HCT116 (cell line): ENCODE data around the gene GLI3.

Experiments used
- POLR2A ChIP-seq: IDR thresholded peaks from 2 replicates; pipeline ENCODE4 v1.7.0; 2011; ENCODE audit warnings: borderline replicate concordance; ENCODE audit not compliant: insufficient read depth, insufficient read length; ENCODE audit errors: extremely low read depth
- TF ChIP-seq, protein P1 (sequence below): IDR thresholded peaks from 2 replicates; pipeline ENCODE4 v1.6.1; 2012; ENCODE audit warnings: low read depth
- TF ChIP-seq, protein P2 (sequence below), 3 experiments: fragments of 200-600 bp in 1 of 3; sonication (generic) in 1 of 3; IDR thresholded peaks in 2 of 3; conservative IDR thresholded peaks in 1 of 3; 2 replicates each; pipeline ENCODE4 v1.5.1; 2012 to 2017; ENCODE audit warnings: low read depth in 2 of 3, low read length in 2 of 3, antibody characterized with exemption in 1 of 3, borderline replicate concordance in 1 of 3, control low read depth in 1 of 3, mild to moderate bottlenecking in 1 of 3, mixed read lengths in 1 of 3, mixed run types in 1 of 3, moderate library complexity in 1 of 3; ENCODE audit not compliant: insufficient read depth in 1 of 3

DNA sequence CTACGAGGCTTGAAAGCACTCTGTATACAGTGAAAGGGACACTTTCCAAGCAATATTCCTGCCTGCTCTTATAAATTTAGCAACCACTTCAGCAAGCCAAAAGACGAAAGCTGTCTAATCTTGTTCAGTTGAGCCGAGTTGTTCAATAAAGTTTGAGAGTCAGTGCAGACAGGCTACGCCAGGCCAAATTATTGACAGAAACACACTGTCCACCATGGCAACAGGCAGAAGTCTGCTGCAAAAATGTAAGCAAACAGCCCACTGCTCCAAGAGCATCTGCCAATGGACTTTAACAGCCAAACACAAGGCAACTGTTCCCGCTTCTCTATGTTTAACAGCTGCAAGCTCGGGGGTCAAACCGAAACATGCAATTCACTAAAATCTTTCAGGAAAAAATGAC, 85.7 kb downstream of the GLI3 start:
- TF ChIP-seq, protein P1, sequence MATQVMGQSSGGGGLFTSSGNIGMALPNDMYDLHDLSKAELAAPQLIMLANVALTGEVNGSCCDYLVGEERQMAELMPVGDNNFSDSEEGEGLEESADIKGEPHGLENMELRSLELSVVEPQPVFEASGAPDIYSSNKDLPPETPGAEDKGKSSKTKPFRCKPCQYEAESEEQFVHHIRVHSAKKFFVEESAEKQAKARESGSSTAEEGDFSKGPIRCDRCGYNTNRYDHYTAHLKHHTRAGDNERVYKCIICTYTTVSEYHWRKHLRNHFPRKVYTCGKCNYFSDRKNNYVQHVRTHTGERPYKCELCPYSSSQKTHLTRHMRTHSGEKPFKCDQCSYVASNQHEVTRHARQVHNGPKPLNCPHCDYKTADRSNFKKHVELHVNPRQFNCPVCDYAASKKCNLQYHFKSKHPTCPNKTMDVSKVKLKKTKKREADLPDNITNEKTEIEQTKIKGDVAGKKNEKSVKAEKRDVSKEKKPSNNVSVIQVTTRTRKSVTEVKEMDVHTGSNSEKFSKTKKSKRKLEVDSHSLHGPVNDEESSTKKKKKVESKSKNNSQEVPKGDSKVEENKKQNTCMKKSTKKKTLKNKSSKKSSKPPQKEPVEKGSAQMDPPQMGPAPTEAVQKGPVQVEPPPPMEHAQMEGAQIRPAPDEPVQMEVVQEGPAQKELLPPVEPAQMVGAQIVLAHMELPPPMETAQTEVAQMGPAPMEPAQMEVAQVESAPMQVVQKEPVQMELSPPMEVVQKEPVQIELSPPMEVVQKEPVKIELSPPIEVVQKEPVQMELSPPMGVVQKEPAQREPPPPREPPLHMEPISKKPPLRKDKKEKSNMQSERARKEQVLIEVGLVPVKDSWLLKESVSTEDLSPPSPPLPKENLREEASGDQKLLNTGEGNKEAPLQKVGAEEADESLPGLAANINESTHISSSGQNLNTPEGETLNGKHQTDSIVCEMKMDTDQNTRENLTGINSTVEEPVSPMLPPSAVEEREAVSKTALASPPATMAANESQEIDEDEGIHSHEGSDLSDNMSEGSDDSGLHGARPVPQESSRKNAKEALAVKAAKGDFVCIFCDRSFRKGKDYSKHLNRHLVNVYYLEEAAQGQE, result no peak
- TF ChIP-seq POLR2A, result no peak
- TF ChIP-seq, protein P2, sequence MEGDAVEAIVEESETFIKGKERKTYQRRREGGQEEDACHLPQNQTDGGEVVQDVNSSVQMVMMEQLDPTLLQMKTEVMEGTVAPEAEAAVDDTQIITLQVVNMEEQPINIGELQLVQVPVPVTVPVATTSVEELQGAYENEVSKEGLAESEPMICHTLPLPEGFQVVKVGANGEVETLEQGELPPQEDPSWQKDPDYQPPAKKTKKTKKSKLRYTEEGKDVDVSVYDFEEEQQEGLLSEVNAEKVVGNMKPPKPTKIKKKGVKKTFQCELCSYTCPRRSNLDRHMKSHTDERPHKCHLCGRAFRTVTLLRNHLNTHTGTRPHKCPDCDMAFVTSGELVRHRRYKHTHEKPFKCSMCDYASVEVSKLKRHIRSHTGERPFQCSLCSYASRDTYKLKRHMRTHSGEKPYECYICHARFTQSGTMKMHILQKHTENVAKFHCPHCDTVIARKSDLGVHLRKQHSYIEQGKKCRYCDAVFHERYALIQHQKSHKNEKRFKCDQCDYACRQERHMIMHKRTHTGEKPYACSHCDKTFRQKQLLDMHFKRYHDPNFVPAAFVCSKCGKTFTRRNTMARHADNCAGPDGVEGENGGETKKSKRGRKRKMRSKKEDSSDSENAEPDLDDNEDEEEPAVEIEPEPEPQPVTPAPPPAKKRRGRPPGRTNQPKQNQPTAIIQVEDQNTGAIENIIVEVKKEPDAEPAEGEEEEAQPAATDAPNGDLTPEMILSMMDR (IDR thresholded peaks at IDR 0.05 in 2 of 3, conservative IDR thresholded peaks at IDR 0.05 in 1 of 3; ENCODE audit: borderline replicate concordance in 1 of 3, insufficient read depth in 1 of 3, low read depth in 2 of 3, low read length in 2 of 3), result no peak
